Measurements from ENCODE around the gene DLK2. TPM values are rescaled to one million over a fixed set of nuclear protein-coding genes. Genes with fewer than 3 reads are reported as not detected.
A peak's percentile ranks its signal among the peaks of the same experiment; 100 is the strongest.

The DLK2 gene, protein sequence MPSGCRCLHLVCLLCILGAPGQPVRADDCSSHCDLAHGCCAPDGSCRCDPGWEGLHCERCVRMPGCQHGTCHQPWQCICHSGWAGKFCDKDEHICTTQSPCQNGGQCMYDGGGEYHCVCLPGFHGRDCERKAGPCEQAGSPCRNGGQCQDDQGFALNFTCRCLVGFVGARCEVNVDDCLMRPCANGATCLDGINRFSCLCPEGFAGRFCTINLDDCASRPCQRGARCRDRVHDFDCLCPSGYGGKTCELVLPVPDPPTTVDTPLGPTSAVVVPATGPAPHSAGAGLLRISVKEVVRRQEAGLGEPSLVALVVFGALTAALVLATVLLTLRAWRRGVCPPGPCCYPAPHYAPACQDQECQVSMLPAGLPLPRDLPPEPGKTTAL
- 0.18 TPM for total RNA-seq (ENCODE audit: unreplicated experiment)
- long read RNA-seq, partial matches to known transcripts: 0 of 2 reads
- long read RNA-seq, other reads (novel, unspliced or antisense): 0 of 2 reads

DNA sequence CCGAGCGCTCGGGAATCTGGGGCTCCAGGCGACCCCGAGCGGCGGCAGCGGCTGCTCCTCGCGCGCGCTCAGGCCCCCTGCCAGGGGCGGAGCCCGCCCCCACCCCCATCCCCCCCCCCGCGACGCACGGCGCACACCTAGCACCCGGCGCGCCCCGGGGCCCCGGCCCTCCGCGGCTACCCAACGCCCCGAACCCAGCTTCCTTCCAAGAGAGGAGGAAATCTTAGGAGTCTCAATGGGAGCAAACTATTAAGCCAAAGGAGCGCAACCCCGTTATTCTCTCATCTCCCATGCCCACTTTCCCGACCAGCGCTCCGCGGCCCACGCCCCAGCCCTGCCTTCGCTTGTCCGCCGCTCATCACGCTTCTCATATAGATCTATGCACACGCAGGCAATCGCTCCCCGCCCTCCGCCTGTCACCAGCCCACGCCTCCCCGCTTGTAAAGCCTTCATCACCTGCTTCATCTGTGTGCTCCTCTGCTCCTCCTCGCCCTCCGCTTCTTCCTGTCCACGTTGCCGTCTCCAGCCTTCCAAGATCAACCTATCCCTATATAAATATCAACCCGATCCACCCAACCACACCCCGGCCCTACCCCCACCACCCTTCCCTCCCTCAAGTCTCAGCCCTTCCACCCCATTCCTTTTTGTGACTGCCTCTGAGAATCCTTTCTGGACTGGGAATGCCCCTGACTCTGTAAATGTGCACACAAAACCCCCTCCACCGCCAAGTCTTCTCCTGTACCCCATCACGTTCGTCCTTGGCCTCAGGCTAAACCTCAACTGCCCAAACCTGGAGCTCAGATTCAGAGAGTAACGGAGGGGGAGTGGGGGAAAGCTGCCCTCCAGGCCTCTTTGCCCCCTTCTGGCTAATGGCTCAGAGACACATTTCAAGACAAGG lies at the start of gene DLK2:
TSS of gene DLK2 (minus strand) at position 18 of the 898 bp plus-strand sequence. CDS start 723 bp downstream, outside the sequence.
- Mint-ChIP-seq H3K9me3 (ENCODE audit: unreplicated experiment) (no peaks in the 10 kb centered on the region), H3K4me1 (ENCODE audit: unreplicated experiment) (peaks cover 9% of the 10 kb centered on the region), H3K27ac (ENCODE audit: unreplicated experiment) (peak within 1 kb of the TSS; percentile 32), H3K36me3 (ENCODE audit: low read depth, unreplicated experiment) (peaks cover 18% of the 10 kb centered on the region), H3K4me3 (ENCODE audit: unreplicated experiment) (peak within 1 kb of the TSS; percentile 89), H3K27me3 (ENCODE audit: unreplicated experiment) (peaks cover 9% of the 10 kb centered on the region)
- TF ChIP-seq, protein P1, sequence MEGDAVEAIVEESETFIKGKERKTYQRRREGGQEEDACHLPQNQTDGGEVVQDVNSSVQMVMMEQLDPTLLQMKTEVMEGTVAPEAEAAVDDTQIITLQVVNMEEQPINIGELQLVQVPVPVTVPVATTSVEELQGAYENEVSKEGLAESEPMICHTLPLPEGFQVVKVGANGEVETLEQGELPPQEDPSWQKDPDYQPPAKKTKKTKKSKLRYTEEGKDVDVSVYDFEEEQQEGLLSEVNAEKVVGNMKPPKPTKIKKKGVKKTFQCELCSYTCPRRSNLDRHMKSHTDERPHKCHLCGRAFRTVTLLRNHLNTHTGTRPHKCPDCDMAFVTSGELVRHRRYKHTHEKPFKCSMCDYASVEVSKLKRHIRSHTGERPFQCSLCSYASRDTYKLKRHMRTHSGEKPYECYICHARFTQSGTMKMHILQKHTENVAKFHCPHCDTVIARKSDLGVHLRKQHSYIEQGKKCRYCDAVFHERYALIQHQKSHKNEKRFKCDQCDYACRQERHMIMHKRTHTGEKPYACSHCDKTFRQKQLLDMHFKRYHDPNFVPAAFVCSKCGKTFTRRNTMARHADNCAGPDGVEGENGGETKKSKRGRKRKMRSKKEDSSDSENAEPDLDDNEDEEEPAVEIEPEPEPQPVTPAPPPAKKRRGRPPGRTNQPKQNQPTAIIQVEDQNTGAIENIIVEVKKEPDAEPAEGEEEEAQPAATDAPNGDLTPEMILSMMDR (IDR thresholded peaks at IDR 0.05; ENCODE audit: unreplicated experiment): no peak
- DNase-seq (ENCODE audit: low spot score): no peak

DNA sequence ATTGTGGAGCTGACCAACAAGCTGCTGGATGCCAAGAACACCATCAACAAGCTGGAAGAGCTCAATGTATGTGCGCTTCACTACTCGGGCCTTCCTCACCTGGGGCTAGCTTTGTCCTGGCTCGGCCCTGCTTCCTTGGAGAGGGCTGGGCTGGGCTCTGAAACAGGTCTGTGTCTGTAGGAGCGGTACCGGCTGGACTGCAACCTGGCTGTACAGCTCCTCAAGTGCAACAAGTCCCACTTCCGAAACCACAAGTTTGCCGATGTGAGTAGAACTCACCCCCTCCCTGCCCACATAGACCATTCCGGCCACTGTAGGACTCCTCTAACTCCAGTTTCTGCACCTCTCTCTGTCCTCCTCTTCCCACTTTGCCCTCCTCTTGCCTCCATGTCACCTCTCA lies 48.1 kb upstream of the DLK2 start:
- TF ChIP-seq, protein P1 (IDR thresholded peaks at IDR 0.05; ENCODE audit: unreplicated experiment): no peak
- peaks cover 15% of the 10 kb centered on the region for H3K4me1 Mint-ChIP-seq (ENCODE audit: unreplicated experiment)
- no peak overlapping the region for H3K27ac Mint-ChIP-seq (ENCODE audit: unreplicated experiment)
- H3K27me3 Mint-ChIP-seq (ENCODE audit: unreplicated experiment): peaks cover 17% of the 10 kb centered on the region
- H3K9me3 Mint-ChIP-seq (ENCODE audit: unreplicated experiment): no peaks in the 10 kb centered on the region
- peak overlapping the region; percentile 76 for H3K4me3 Mint-ChIP-seq (ENCODE audit: unreplicated experiment)
- H3K36me3 Mint-ChIP-seq (ENCODE audit: low read depth, unreplicated experiment): peaks cover 48% of the 10 kb centered on the region
- no peak for DNase-seq (ENCODE audit: low spot score)

DNA sequence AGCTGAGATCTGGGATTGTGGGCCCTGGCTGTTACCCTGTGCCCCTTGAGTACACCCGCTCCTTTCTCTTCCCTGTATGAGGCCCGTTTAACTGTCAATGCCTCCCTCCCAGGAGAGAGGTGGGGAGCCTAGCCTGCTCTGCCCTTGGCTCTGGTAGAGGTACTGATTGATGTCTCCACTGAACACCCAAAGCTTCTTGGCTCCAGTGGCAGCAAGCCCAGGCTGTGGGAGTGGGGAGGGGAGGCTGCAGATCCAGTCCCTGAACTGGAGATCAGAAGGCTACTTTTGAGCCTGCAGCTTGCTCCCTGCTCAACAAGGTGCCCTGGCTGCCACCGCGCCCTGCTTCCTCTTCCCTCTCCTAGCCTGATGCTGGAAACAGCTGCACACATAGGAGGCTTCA lies 47.3 kb upstream of the DLK2 start:
- no peak overlapping the region for H3K4me3 Mint-ChIP-seq (ENCODE audit: unreplicated experiment)
- TF ChIP-seq, protein P1 (IDR thresholded peaks at IDR 0.05; ENCODE audit: unreplicated experiment): no peak
- H3K9me3 Mint-ChIP-seq (ENCODE audit: unreplicated experiment): no peaks in the 10 kb centered on the region
- H3K27ac Mint-ChIP-seq (ENCODE audit: unreplicated experiment): no peak overlapping the region
- H3K4me1 Mint-ChIP-seq (ENCODE audit: unreplicated experiment): peaks cover 15% of the 10 kb centered on the region
- H3K27me3 Mint-ChIP-seq (ENCODE audit: unreplicated experiment): peaks cover 16% of the 10 kb centered on the region
- peaks cover 48% of the 10 kb centered on the region for H3K36me3 Mint-ChIP-seq (ENCODE audit: low read depth, unreplicated experiment)
- DNase-seq (ENCODE audit: low spot score): no peak

DNA sequence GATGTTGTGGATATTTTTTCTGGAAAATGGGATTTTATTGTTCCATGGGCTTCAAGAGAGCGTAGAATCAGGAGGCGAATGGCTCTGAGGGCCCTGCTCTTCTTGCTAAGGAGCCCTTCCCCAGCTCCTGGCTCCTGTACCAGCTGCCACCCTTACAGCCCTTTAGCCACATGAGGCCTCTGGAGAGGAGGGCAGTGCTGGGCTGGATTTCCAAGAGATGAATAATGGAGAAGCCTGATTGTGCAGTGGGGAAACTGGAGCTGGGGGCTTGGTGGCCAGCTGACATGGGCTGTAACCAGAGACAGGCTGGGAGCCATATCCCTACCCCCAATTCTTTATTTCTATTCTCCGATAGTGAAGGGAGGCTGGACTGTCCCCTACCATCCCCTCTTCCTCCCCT lies 45.6 kb upstream of the DLK2 start:
- TF ChIP-seq, protein P1 (IDR thresholded peaks at IDR 0.05; ENCODE audit: unreplicated experiment): no peak
- Mint-ChIP-seq H3K36me3 (ENCODE audit: low read depth, unreplicated experiment) (peaks cover 47% of the 10 kb centered on the region), H3K27ac (ENCODE audit: unreplicated experiment) (no peak overlapping the region), H3K4me3 (ENCODE audit: unreplicated experiment) (peak overlapping the region; percentile 57), H3K4me1 (ENCODE audit: unreplicated experiment) (peaks cover 18% of the 10 kb centered on the region), H3K27me3 (ENCODE audit: unreplicated experiment) (peaks cover 12% of the 10 kb centered on the region), H3K9me3 (ENCODE audit: unreplicated experiment) (no peaks in the 10 kb centered on the region)
- DNase-seq (ENCODE audit: low spot score): no peak

All from endothelial cell (in vitro differentiated cells).